HG02678 (cell line): ENCODE measurements around the gene ELF3.
"Not testable (repeated sequence)": the region's sequence is repeated elsewhere in the genome, so short reads cannot be mapped to it uniquely, and the experiment has no call there.

Experiments
- ATAC-seq: cut with Tn5 transposase; IDR thresholded peaks from one replicate; pipeline ENCODE4 v1.9.1; 2021; ENCODE audit warnings: mild to moderate bottlenecking, moderate library complexity; ENCODE audit not compliant: unreplicated experiment

ELF3 gene

DNA sequence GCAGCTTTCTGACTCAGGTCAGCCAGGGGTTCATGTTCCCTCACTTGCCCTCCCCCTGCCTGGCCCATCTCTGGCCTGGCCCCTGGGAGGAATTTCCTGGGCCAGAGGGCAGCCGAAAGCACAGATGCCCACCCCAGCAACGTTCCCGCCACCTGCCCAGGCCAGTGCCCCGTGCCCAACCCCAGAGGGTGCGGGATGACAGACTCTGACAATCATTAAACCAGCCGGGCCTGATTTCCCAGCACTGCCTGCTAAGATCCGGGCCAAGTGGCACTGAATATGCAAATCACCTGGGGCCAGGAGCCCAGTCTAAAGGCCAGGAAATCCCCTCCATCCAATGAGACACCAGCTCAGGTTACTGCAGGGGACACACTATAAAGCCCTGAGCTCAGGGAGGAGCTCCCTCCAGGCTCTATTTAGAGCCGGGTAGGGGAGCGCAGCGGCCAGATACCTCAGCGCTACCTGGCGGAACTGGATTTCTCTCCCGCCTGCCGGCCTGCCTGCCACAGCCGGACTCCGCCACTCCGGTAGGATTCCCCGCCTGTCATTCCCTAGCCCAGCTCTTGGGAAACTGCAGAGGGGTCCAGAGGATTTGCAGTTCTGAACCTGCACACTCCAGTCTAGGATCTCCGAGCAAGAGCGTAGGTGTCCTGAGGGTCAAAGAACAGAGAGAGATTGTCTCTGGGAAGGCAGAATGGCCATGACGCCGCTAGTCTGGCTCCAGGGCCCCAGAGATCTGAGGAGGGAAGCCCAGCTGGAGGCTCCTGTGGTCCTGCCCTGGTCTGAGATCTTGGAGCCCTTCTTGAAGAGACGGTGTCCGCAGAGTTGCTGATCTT is at the start of gene ELF3:
TSS of gene ELF3 (plus strand) at position 408 of the 836 bp plus-strand sequence. CDS start 550 bp downstream, outside the sequence.
- peak; percentile 84 for ATAC-seq

DNA sequence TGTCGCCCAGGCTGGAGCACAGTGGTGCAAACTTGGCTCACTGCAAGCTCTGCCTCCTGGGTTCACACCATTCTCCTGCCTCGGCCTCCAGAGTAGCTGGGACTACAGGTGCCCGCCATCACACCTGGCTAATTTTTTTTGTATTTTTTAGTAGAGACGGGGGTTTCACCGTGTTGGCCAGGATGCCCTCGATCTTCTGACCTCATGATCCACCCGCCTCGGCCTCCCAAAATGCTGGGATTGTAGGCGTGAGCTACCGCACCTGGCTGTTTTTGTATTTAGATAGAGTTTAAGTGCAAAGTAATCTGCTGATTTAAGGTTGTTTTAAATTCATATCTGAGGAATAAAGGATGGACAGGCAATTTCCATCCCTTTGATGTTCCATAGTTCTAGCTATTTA is 48.0 kb upstream of the ELF3 start:
- not testable (repeated sequence) for ATAC-seq

DNA sequence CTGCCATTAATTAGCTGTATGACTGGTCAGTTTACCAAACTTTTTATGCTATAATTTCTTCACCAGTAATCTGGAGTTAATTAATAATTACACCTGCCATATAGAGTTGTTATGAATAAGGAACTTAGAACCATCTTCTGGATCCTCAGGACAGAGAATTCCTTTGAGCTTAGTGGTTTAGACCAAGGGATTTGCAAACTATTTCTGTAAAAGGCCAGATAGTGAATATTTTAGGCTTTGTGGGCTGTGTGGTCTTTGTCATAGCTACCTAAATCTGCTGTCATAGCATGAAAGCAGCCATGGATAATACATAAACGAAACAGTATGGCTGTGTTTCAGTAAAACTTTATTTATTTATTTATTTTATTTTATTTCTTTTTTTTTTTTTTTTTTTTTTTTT is 46.1 kb upstream of the ELF3 start:
- no peak for ATAC-seq

DNA sequence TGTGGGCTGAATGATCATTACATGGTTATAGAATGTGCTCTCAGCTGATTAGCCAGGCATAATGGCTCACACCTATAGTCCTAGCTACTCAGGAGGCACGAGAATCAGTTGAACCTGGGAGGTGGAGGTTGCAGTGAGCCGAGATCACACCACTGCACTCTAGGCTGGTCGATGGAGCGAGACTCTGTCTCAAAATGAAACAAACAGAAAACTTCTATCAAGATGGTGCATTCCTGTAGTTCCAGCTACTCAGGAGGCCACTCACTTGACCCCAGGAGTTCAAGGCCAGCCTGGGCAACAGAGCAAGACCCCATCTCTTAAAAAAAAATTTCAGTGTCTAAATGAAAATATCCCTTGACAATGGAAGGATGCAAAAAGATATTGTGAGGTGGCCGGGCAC is 44.2 kb upstream of the ELF3 start:
- ATAC-seq = no peak

- no peak for ATAC-seq
These were observed 42.0 kb upstream of the ELF3 start for GRCh38 chr1:201968202-201968925.

- no peak for ATAC-seq
These were observed 39.8 kb upstream of the ELF3 start for GRCh38 chr1:201970334-201971159.

GRCh38 chr1:201982082-201982622 is 28.2 kb upstream of the ELF3 start:
- peak; percentile 23 for ATAC-seq

- peak; percentile 84 for ATAC-seq
These were observed 27.6 kb upstream of the ELF3 start, which contains the start of gene RNPEP for GRCh38 chr1:201982623-201983379. Gene RNPEP (plus strand): TSS chr1:201982648. CDS start chr1:201982667, 19 bp downstream.

DNA sequence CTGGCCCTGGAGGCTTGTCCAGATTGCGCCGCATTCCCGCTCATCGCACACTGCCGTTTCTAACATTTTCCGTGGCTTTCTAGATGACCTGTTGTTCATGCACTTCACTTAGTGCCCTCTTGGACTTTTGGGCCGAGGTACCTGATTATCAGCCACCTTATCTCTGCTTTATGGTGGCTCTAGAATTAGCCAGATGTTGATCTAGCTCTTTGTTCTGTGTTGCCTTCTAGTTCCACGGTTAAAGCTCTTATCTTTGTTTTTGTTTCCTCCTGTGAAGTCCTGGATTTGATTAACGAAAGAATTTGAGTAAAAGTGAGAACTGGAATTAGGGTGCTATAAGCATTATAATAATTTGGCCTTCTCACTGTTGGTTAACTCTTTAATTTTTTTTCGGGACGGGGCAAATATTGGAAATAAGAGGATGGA is 27.0 kb upstream of the ELF3 start:
- ATAC-seq = no peak

DNA sequence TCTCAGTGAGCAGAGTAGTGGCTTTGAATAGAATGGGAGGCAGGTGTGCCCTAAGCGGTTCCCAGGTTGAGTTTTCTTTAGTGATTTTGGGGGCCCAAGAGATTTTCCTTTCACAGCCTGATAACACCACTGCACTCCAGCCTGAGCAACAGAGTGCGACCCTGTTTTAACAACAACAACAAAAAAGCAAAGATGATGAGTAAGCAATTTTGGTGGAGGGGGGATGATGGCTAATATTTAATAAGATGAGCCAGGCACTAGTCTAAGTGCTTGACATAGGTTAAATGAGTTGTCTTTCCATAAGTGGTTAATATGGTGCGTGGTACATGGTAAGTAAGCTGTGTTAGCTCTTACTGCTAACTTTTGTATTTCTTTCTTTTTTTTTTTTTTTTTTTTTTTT is 25.9 kb upstream of the ELF3 start:
- ATAC-seq = no peak

DNA sequence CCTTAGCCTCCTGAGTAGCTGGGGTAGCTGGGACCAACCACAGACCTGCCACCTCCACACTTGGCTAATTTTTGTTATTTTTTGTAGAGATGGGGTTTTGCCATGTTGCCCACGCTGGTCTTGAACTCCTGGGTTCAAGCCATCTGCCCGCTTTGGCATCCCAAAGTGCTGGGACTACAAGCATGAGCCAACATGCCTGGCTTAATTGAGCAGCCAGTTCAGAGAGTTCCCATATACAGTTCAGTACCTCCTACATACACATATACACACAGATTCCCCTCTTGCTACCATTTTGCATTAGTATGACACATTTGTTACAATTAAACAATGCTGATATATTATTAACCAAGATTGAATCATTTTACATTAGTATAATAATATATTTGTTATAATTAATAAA is 25.0 kb upstream of the ELF3 start:
- no peak for ATAC-seq

DNA sequence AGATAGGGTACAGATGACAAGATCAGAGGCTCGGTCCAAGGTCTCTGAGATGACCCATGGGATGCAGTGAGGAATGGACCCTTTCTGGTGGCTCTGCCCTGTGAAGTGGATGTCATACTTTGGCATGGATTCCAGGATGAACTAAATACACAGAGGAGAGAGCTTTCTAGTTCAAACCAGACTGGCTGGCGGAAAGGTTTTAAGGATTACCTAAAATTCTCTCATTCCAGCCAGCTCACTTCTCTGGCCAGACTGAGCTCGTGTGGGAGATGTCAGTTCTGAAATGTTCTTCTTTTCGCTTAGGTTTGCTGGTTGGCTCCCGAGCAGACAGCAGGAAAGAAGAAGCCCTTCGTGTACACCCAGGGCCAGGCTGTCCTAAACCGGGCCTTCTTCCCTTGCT is 21.8 kb upstream of the ELF3 start:
- no peak for ATAC-seq

- no peak for ATAC-seq
These were observed 20.8 kb upstream of the ELF3 start for GRCh38 chr1:201989354-201990128.

GRCh38 chr1:201990427-201990826 is 20.0 kb upstream of the ELF3 start:
- ATAC-seq = no peak

DNA sequence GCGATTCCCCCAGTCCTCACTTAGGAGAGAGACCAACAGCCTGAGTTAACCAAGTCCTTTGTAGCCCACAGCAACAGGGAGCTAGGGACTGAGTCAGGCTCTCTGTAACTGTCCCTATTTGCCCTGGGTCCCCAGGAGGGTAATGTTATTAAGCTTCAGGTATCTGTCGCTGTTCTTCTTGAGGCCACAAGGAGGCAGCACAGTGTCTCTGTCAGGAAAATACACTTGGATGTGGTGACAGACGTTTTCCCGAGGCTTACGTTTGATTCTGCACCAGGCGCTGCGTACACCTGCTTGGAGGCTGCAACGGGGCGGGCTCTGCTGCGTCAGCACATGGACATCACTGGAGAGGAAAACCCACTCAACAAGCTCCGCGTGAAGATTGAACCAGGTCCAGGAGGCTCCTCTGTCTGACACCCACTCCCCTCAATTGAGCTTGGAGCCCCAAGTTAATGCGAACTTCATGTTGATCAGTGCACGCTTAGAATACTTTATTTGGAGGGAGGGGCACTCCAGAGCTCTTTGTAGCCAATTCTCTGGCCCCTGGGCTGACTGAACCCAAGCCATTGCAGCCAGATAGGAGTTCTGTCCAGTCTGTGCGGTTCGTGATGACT is 10.7 kb upstream of the ELF3 start:
- ATAC-seq = no peak

GRCh38 chr1:202002507-202002906 is 7.9 kb upstream of the ELF3 start:
- ATAC-seq = no peak

GRCh38 chr1:202004711-202005110 is 5.7 kb upstream of the ELF3 start:
- ATAC-seq = no peak

DNA sequence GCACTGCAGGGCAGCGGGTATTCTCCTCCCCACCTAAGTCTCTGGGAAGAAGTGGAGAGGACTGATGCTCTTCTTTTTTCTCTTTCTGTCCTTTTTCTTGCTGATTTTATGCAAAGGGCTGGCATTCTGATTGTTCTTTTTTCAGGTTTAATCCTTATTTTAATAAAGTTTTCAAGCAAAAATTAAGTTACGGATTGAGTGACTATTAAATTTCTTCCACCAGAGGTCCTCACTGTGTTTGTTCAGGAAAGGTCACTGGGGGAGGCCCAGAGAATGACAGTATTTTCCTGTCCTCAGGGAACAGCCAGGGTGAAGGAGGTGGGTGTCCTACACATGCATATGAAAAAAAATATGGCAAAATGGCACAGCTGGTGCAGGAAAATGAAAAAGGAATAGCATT is 4.4 kb upstream of the ELF3 start:
- no peak for ATAC-seq

DNA sequence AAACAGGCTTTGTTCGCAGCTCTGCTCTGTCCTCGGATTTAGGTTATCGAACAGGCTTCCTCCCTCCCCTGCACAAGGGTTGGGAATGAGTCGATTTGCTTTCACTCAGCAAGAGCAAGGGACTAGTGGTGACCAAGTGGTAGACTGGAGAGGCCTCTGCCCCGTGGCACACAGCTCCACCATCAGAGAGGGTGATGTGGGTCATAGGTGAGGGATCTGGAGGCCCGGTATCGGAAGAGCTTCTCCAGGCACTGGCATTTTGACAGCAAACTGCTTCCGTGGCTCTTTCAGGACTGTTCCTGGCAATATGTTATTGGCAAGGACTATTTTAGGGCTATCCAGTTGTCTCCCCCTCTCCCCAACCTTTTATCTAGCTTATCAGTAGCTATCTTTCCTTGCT is 3.1 kb upstream of the ELF3 start:
- no peak for ATAC-seq
